HUES48 (cell line): Measurements from ENCODE around the gene LYZL4.

ENCODE experiments used
- H3K27ac ChIP-seq: one replicate; pipeline ENCODE4 v1.7.0; 2013; ENCODE audit warnings: low read depth, low read length, inconsistent platforms
- H3K27me3 ChIP-seq: 2 replicates; pipeline ENCODE4 v1.6.1; 2013; ENCODE audit warnings: mild to moderate bottlenecking, low read length; ENCODE audit not compliant: control insufficient read depth, insufficient read depth
- H3K36me3 ChIP-seq: 2 replicates; pipeline ENCODE4 v1.6.1; 2013; ENCODE audit warnings: low read length; ENCODE audit not compliant: control insufficient read depth, insufficient read depth
- H3K4me1 ChIP-seq: 2 replicates; pipeline ENCODE4 v1.6.1; 2013; ENCODE audit warnings: mild to moderate bottlenecking, low read length; ENCODE audit not compliant: control insufficient read depth, insufficient read depth
- H3K4me3 ChIP-seq: 2 replicates; pipeline ENCODE4 v1.5.1; 2013; ENCODE audit warnings: mild to moderate bottlenecking, low read depth, low read length
- H3K9ac ChIP-seq: 2 replicates; pipeline ENCODE4 v1.6.1; 2013; ENCODE audit warnings: mild to moderate bottlenecking, low read depth, low read length, moderate library complexity
- H3K9me3 ChIP-seq: 2 replicates; pipeline ENCODE4 v1.6.1; 2013; ENCODE audit warnings: low read length; ENCODE audit not compliant: control insufficient read depth, insufficient read depth

Gene LYZL4

DNA sequence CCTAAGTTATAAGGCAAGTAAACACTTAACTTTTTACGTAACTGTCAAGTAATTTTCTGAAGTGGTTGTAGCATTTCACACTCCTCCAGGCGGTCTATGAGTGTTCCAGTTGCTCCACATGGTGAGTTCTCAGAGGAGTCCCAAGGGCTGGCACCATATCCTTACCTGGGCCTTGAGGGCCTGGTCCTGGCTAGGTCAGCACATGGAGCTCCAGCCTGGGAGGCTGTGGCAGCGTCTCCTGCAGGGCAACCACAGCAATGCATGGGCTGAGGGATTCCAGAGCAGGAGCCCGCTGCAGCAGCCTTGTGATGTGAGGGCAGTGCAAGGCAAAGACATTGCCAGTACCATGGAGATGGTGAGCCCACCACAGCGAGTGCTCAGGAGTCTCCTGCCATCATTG is 32.2 kb upstream of the LYZL4 start:
- Histone ChIP-seq H3K9me3 (no peaks in the 10 kb centered on the region), H3K36me3 (no peaks in the 10 kb centered on the region)

DNA sequence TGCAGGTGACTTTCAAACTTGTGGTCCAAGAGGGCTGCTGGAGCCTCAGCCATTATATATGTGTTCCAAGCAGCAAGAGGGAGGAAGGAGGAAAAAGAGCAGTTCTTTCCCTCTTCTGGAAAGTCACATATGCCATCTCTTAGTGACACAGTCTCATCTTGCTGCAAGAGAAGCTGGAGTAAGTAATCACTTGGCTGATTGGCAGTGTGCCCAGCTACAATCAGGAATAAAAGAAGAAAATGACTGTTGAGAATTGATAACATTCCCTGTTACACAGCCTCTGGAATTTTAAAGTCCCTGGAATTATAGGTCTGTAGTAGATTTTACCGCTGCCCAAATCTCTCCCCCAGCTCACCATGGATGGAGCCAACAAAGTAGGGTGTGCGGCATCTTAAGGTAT is 31.4 kb upstream of the LYZL4 start:
- peaks cover 35% of the 10 kb centered on the region for H3K4me1 ChIP-seq
- no peaks in the 10 kb centered on the region for H3K36me3 ChIP-seq
- H3K9me3 ChIP-seq: no peaks in the 10 kb centered on the region
- no peaks in the 10 kb centered on the region for H3K27me3 ChIP-seq
- H3K4me3 ChIP-seq: no peak overlapping the region
- H3K27ac ChIP-seq: no peak overlapping the region
- no peak overlapping the region for H3K9ac ChIP-seq

More for the DNA sequence above, 32.2 kb upstream of the LYZL4 start:
- H3K9ac ChIP-seq: no peak overlapping the region
- H3K4me1 ChIP-seq: peaks cover 43% of the 10 kb centered on the region
- H3K27me3 ChIP-seq: no peaks in the 10 kb centered on the region
- H3K4me3 ChIP-seq: no peak overlapping the region
- H3K27ac ChIP-seq: no peak overlapping the region

DNA sequence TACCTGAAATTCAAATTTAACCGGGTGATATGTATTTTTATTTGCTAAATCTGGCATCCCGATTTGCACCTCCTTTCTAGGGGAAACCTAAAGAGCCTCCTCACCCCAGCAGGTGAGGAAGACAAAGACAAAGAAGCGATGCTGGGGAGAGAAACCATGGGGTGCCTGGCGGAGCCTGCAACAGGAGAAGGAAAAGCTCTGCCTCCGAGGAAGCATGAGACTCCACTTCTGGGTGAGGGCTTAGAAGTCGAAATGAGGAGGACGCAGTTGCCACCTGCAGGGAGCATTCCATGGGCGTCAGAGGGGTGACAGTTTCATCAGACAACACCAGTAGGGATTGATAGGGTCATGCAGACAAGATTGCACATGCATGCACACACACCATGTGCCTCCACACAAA is 30.5 kb upstream of the LYZL4 start:
- H3K9ac ChIP-seq: peak overlapping the region; percentile 10; the same call in 1 of the 2 replicates
- H3K36me3 ChIP-seq: no peaks in the 10 kb centered on the region
- no peaks in the 10 kb centered on the region for H3K9me3 ChIP-seq
- H3K27me3 ChIP-seq: no peaks in the 10 kb centered on the region
- H3K4me1 ChIP-seq: peaks cover 26% of the 10 kb centered on the region
- H3K27ac ChIP-seq: no peak overlapping the region
- no peak overlapping the region for H3K4me3 ChIP-seq

DNA sequence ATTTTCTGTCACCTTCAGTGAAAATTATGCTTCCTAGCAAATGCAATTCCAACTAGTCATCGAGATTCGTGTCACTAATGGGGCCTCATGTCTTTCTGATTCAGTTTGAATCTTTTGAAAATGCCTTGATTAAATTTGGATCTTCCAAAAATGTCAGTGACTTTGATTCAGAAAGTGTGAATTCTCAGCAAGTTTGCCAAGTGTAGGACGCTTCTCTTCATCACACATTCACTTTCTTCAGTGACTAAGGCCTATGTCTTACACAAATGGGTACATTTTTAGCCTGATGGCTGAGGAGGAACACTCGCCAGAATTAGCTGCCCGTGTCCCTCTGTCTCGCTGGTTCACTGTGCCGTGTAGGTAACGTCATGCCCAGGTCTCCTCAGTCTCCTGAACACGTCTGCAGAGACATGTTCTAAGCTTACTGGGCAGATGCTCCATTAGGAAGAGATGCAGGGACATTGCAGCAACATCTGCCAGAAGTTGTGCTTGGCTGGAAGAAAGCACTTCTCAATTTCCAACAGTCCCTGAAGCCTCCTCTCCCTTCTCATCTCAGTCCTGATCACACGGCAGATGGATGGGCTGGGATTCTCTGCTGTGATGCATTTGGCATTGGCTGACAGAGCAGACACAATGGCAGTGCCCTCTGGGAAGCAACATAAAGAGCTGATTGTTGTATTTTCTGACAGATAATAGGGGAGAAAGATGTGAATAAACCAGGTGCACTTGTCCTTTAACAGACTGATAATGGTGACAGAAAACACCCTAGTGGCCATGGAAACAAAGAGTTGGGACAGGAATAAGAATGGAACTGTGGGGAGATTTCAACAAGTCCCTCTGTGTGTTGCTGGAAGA is 29.1 kb upstream of the LYZL4 start:
- no peaks in the 10 kb centered on the region for H3K27me3 ChIP-seq
- H3K4me3 ChIP-seq: no peak overlapping the region
- H3K27ac ChIP-seq: no peak overlapping the region
- no peaks in the 10 kb centered on the region for H3K36me3 ChIP-seq
- H3K4me1 ChIP-seq: peaks cover 24% of the 10 kb centered on the region
- no peaks in the 10 kb centered on the region for H3K9me3 ChIP-seq
- H3K9ac ChIP-seq: no peak overlapping the region

DNA sequence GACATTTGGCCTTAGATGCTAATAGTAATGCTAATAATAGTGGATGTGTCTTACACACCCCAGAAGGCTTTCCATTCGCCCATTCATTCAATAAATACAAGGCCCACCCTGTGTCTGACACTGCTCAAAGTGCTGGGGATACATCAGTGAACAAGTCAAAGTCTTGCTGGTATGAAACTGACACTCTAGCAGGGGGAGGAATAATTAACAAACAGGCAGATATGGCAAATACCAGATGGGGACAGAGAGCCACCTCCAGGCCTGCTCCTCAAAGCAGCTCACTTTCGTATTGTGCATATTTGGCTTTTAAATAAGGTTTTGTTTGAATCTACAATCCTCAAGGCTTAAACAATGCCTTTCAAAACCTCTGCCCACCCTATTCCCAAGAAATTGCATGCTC is 28.3 kb upstream of the LYZL4 start:
- H3K9me3 ChIP-seq: no peaks in the 10 kb centered on the region
- no peak overlapping the region for H3K4me3 ChIP-seq
- no peaks in the 10 kb centered on the region for H3K36me3 ChIP-seq
- peaks cover 20% of the 10 kb centered on the region for H3K4me1 ChIP-seq
- H3K27ac ChIP-seq: no peak overlapping the region
- no peaks in the 10 kb centered on the region for H3K27me3 ChIP-seq
- H3K9ac ChIP-seq: no peak overlapping the region

DNA sequence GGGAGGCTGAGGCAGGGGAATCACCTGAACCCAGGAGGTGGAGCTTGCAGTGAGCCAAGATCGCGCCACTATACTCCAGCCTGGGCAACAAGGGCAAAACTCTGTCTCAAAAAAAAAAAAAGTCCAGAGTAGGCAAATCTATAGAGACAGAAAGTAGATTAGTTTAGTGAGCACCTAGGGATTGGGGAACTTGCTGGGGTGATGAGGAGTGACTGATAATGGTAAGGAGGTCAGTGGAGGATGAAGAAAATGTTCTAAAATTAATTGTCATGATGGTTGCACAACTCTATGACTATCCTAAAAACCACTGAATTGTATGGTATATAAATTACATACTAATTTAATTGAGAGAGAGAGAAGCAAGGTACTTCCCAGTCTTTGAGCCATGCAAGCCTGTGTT is 27.8 kb upstream of the LYZL4 start:
- no peaks in the 10 kb centered on the region for H3K36me3 ChIP-seq
- H3K4me1 ChIP-seq: peaks cover 20% of the 10 kb centered on the region
- no peak overlapping the region for H3K4me3 ChIP-seq
- no peak overlapping the region for H3K9ac ChIP-seq
- H3K27ac ChIP-seq: no peak overlapping the region
- H3K9me3 ChIP-seq: peaks cover 3% of the 10 kb centered on the region; the same call in 1 of the 2 replicates
- H3K27me3 ChIP-seq: no peaks in the 10 kb centered on the region

DNA sequence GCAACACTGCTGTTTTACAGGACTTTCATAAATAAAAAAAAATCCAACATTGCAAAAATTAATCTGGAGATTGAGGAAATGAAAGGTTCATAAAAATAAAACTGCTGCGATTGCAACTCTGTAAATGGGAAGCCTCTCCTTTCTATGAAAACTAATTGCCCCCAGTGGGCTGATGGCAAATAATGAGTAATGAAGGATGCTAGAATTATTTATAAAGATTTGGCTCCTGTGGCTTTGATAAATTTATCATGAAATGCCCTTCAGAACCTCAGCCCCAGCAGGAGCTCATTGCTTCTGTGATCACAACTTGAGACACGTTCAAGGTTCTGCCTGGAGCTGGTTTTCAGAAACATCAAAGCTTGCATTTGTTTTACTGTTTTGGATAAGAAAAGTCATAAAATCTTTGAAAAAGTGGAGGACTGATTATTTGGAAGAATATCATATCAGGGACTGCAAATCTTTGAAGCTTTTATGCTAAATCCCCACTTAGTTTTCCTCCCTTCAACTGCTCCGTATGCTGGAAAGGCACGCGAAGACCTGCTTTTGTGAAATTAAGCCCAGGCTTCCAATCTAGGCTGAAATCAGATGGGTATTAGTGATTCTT is 24.5 kb upstream of the LYZL4 start:
- Histone ChIP-seq H3K4me1 (peaks cover 4% of the 10 kb centered on the region), H3K27ac (no peak overlapping the region), H3K9me3 (peaks cover 12% of the 10 kb centered on the region), H3K9ac (no peak overlapping the region), H3K36me3 (no peaks in the 10 kb centered on the region), H3K4me3 (no peak overlapping the region), H3K27me3 (no peaks in the 10 kb centered on the region)

DNA sequence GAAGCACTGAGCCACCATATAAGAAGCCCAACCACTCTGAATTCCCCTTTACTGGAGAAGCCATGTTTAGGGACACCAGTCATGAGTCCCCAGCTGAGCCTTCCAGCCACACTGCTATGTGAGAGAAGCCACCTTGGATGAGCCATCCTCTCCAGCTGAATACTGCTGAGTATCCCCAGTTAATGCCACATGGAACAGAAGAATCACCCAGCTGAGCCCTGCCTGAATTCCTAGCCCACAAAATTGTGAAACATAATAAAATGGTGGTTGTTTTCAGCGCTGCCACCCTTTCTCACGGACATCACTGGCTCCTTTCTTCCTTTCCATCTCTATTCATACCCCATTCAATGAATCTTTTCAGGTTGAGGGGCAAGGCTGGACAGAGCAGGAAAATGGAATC is 22.1 kb upstream of the LYZL4 start:
- Histone ChIP-seq H3K36me3 (no peaks in the 10 kb centered on the region), H3K9me3 (peaks cover 12% of the 10 kb centered on the region), H3K27ac (no peak overlapping the region), H3K27me3 (no peaks in the 10 kb centered on the region), H3K4me1 (no peaks in the 10 kb centered on the region), H3K9ac (no peak overlapping the region), H3K4me3 (no peak overlapping the region)

DNA sequence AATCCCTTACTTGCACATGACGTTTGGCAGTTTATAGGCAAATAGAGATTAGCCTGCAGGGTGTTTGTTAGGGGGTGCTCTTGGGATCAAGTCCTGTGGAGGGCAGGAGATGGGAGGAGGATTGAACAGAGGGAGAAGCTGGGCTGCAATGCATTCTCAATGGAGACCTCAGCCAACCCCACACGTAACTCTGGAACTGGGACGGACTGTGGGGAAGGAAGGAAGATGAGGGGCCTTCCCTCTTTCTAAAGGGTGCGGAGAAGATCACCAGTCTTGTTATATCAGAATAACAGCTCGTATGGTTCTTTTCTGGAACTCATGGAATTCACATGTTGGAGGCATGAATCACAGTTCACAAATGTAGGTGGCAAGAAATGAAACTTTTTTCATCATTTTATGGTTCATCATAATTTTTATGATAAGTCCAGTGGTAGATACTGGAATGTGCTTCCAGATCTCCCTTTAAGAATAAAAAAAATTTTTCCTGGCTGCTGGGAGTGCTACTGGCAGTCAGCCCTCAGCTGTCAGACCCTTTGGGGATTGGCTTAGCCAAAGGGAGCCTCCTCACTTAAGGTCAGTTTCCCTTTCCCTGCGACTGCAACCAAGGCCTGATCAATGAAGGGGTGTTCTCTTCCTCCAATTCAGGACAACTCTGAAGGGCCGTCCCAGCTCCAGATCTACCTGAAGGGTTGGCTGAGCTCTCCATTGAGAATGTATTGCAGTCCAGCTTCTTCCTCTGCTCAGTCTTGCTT is 20.5 kb upstream of the LYZL4 start:
- no peaks in the 10 kb centered on the region for H3K27me3 ChIP-seq
- no peak overlapping the region for H3K9ac ChIP-seq
- no peak overlapping the region for H3K27ac ChIP-seq
- no peaks in the 10 kb centered on the region for H3K4me1 ChIP-seq
- no peaks in the 10 kb centered on the region for H3K36me3 ChIP-seq
- no peak overlapping the region for H3K4me3 ChIP-seq
- H3K9me3 ChIP-seq: peaks cover 12% of the 10 kb centered on the region

DNA sequence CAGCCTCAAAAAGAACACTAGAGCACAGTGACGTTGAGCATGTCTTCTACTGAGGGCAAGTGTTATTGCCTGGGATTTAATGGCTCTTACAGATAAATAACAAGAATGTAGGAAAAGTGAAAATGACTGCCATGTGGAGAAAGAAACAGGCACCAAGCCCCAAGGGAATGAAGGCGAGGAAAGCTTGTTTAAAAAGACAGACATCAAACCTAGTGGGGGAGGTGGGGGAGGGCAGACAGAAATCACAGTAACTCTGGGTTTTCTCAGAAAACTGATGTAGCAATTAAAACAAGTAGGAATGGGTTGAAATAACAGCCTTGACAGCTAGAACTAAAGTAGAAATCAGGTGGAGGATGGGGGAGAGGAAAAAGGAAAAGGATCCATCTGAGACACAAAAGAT is 18.4 kb upstream of the LYZL4 start:
- Histone ChIP-seq H3K9ac (no peak overlapping the region), H3K4me1 (no peaks in the 10 kb centered on the region), H3K27me3 (no peaks in the 10 kb centered on the region), H3K4me3 (no peak overlapping the region), H3K9me3 (peaks cover 12% of the 10 kb centered on the region), H3K27ac (no peak overlapping the region), H3K36me3 (no peaks in the 10 kb centered on the region)
